K562 treated with DMSO at 1 percent for 48 hours (cell line): Measurements from ENCODE around the gene NOXO1. TPM values are rescaled to one million over a fixed set of nuclear protein-coding genes. Genes with fewer than 3 reads are reported as not detected.

ENCODE experiments used
- total RNA-seq: library from RNA; unstranded; fragments of 300-600 nt; gene quantifications from 2 replicates; pipeline ENCODE4 v1.2.3, GENCODE V29; 2022; ENCODE audit warnings: low replicate concordance; ENCODE audit errors: extremely low read depth

NOXO1 gene
- total RNA-seq = not detected in 2 replicates

GRCh38 chr16:1981398-1981836 lies at the start of gene NOXO1:
Gene NOXO1 (minus strand): TSS chr16:1981469. CDS start chr16:1981179, 290 bp downstream.

GRCh38 chr16:2026461-2027023 lies 45.3 kb upstream of the NOXO1 start, which contains the start of gene NHERF2:
Gene NHERF2 (plus strand): TSS chr16:2026902. CDS start chr16:2027006, 104 bp downstream.

GRCh38 chr16:2019518-2019920 lies 38.2 kb upstream of the NOXO1 start, which contains the start of gene NPW:
Gene NPW (plus strand): TSS chr16:2019785.

GRCh38 chr16:2009791-2010510 lies 28.7 kb upstream of the NOXO1 start, which contains the start of gene ZNF598:
Gene ZNF598 (minus strand): TSS chr16:2009821.

GRCh38 chr16:1989209-1990100 lies 8.2 kb upstream of the NOXO1 start, which contains the start of gene SYNGR3:
Gene SYNGR3 (plus strand): TSS chr16:1989970. CDS start chr16:1990103, 133 bp downstream.

GRCh38 chr16:1983544-1984346 lies 2.5 kb upstream of the NOXO1 start, which contains the start of gene GFER:
Gene GFER (plus strand): TSS chr16:1984193. CDS start chr16:1984219, 26 bp downstream.

GRCh38 chr16:1971796-1972489 lies 9.3 kb downstream of the NOXO1 start, which contains the start of gene TBL3:
Gene TBL3 (plus strand): TSS chr16:1972053. CDS start chr16:1972165, 112 bp downstream.

GRCh38 chr16:1966460-1966859 lies 14.8 kb downstream of the NOXO1 start, which contains the start of gene RNF151:
Gene RNF151 (plus strand): TSS chr16:1966856. CDS start chr16:1966882, 26 bp downstream.

GRCh38 chr16:1964506-1965395 lies 16.5 kb downstream of the NOXO1 start, which contains the start of gene RPS2:
Gene RPS2 (minus strand): TSS chr16:1964826. CDS start chr16:1964625, 201 bp downstream.

GRCh38 chr16:1959269-1960039 lies 21.8 kb downstream of the NOXO1 start, which contains the start of gene NDUFB10:
Gene NDUFB10 (plus strand): TSS chr16:1959538. CDS start chr16:1959625, 87 bp downstream.

GRCh38 chr16:1942810-1943726 lies 38.2 kb downstream of the NOXO1 start, which contains the start of gene MSRB1:
Gene MSRB1 (minus strand): TSS chr16:1943199. CDS start chr16:1943156, 43 bp downstream.

Other genes with a start within 250 kb of the NOXO1 start
- not detected in 2 replicates for gene NME3, start 209.9 kb downstream of the NOXO1 start, total RNA-seq
- not detected in 2 replicates for gene EME2, start 208.7 kb downstream of the NOXO1 start, total RNA-seq
- gene MRPS34, start 208.3 kb downstream of the NOXO1 start, total RNA-seq = not detected in 2 replicates
- not detected in 2 replicates for gene SPSB3, start 198.9 kb downstream of the NOXO1 start, total RNA-seq
- 502 TPM in 1 of 2 replicates, not detected in the other for gene NUBP2, start 198.5 kb downstream of the NOXO1 start, total RNA-seq
- gene IGFALS, start 187.8 kb downstream of the NOXO1 start, total RNA-seq = not detected in 2 replicates
- not detected in 2 replicates for gene HAGH, start 154.6 kb downstream of the NOXO1 start, total RNA-seq
- not detected in 2 replicates for gene FAHD1, start 154.3 kb downstream of the NOXO1 start, total RNA-seq
- gene MEIOB, start 109.3 kb downstream of the NOXO1 start, total RNA-seq = not detected in 2 replicates
- not detected in 2 replicates for gene HS3ST6, start 63.1 kb downstream of the NOXO1 start, total RNA-seq
- not detected in 2 replicates for gene MSRB1, start 38.3 kb downstream of the NOXO1 start, total RNA-seq
- gene RPL3L, start 26.8 kb downstream of the NOXO1 start, total RNA-seq = not detected in 2 replicates
- not detected in 2 replicates for gene NDUFB10, start 21.9 kb downstream of the NOXO1 start, total RNA-seq
- 4,281 and 4,927 TPM in 2 replicates for gene RPS2, start 16.6 kb downstream of the NOXO1 start, total RNA-seq
- gene RNF151, start 14.6 kb downstream of the NOXO1 start, total RNA-seq = not detected in 2 replicates
- gene TBL3, start 9.4 kb downstream of the NOXO1 start, total RNA-seq = not detected in 2 replicates
- gene GFER, start 2.7 kb upstream of the NOXO1 start, total RNA-seq = not detected in 2 replicates
- gene SYNGR3, start 8.5 kb upstream of the NOXO1 start, total RNA-seq = not detected in 2 replicates
- not detected in 2 replicates for gene ZNF598, start 28.4 kb upstream of the NOXO1 start, total RNA-seq
- not detected in 2 replicates for gene NPW, start 38.3 kb upstream of the NOXO1 start, total RNA-seq
- gene NHERF2, start 45.4 kb upstream of the NOXO1 start, total RNA-seq = not detected in 2 replicates
- not detected in 2 replicates for gene NTHL1, start 66.4 kb upstream of the NOXO1 start, total RNA-seq
- not detected in 2 replicates for gene TSC2, start 66.5 kb upstream of the NOXO1 start, total RNA-seq
- 1,234 TPM in 1 of 2 replicates, not detected in the other for gene PKD1, start 154.4 kb upstream of the NOXO1 start, total RNA-seq
- not detected in 2 replicates for gene RAB26, start 167.2 kb upstream of the NOXO1 start, total RNA-seq
- not detected in 2 replicates for gene TRAF7, start 174.3 kb upstream of the NOXO1 start, total RNA-seq
- gene CASKIN1, start 215.1 kb upstream of the NOXO1 start, total RNA-seq = not detected in 2 replicates
- gene MLST8, start 224.0 kb upstream of the NOXO1 start, total RNA-seq = not detected in 2 replicates
- not detected in 2 replicates for gene BRICD5, start 229.4 kb upstream of the NOXO1 start, total RNA-seq
- not detected in 2 replicates for gene PGP, start 233.4 kb upstream of the NOXO1 start, total RNA-seq
- not detected in 2 replicates for gene E4F1, start 242.1 kb upstream of the NOXO1 start, total RNA-seq